NCI-H69 (cell line): Measurements from ENCODE around the gene EREG.
"Not testable (repeated sequence)": the region's sequence is repeated elsewhere in the genome, so short reads cannot be mapped to it uniquely, and the experiment has no call there.

ENCODE experiments used
- DNase-seq: peaks from one replicate; lab custom pipeline; 2025; lab: John Stamatoyannopoulos, UW

Gene EREG

GRCh38 chr4:74364652-74365491, at the start of gene EREG:
Gene EREG (plus strand): TSS chr4:74365145. CDS start chr4:74365309, 164 bp downstream.
- peak; percentile 20 for DNase-seq

- no peak for DNase-seq
These were observed 49.6 kb upstream of the EREG start for GRCh38 chr4:74315376-74315775.

- DNase-seq, result no peak
These were observed 48.5 kb upstream of the EREG start for GRCh38 chr4:74316397-74316796.

- DNase-seq, result no peak
These were observed 47.2 kb upstream of the EREG start for GRCh38 chr4:74317616-74318246.

- DNase-seq, result no peak
These were observed 46.7 kb upstream of the EREG start for GRCh38 chr4:74318276-74318675.

- DNase-seq, result no peak
These were observed 45.5 kb upstream of the EREG start for GRCh38 chr4:74319470-74319869.

GRCh38 chr4:74320559-74321118, 44.3 kb upstream of the EREG start:
- DNase-seq, result peak; percentile 66

- no peak for DNase-seq
These were observed 42.6 kb upstream of the EREG start for GRCh38 chr4:74322301-74322700.

- no peak for DNase-seq
These were observed 41.3 kb upstream of the EREG start for GRCh38 chr4:74323663-74324062.

GRCh38 chr4:74324262-74324661, 40.7 kb upstream of the EREG start:
- DNase-seq, result no peak

GRCh38 chr4:74325886-74326285, 39.1 kb upstream of the EREG start:
- no peak for DNase-seq

GRCh38 chr4:74327762-74328161, 37.2 kb upstream of the EREG start:
- no peak for DNase-seq

GRCh38 chr4:74328501-74328900, 36.4 kb upstream of the EREG start:
- DNase-seq, result no peak

GRCh38 chr4:74329307-74329706, 35.6 kb upstream of the EREG start:
- no peak for DNase-seq

- DNase-seq, result no peak
These were observed 34.6 kb upstream of the EREG start for GRCh38 chr4:74330295-74330750.

GRCh38 chr4:74331252-74331651, 33.7 kb upstream of the EREG start:
- no peak for DNase-seq

- DNase-seq, result no peak
These were observed 33.0 kb upstream of the EREG start for GRCh38 chr4:74331944-74332343.

- DNase-seq, result no peak
These were observed 30.3 kb upstream of the EREG start for GRCh38 chr4:74334636-74335035.

GRCh38 chr4:74335341-74336021, 29.5 kb upstream of the EREG start:
- no peak for DNase-seq

GRCh38 chr4:74338792-74339333, 26.1 kb upstream of the EREG start:
- no peak for DNase-seq

- DNase-seq, result no peak
These were observed 25.4 kb upstream of the EREG start for GRCh38 chr4:74339501-74339900.

- DNase-seq, result not testable (repeated sequence)
These were observed 24.5 kb upstream of the EREG start for GRCh38 chr4:74340421-74340820.
